HL-60 (cell line): Measurements from ENCODE around the gene LEMD3.

Experiments
- DNase-seq, 2 experiments: peaks; one replicate each; pipeline ENCODE4 v3.0.0-alpha.2; 2010 to 2020; ENCODE audit warnings: low read depth in 1 of 2, low spot score in 1 of 2
- H3K27ac ChIP-seq: fragments of 250-450 bp; sonication (Bioruptor Pico); replicated peaks from 2 replicates; pipeline ENCODE4 v1.5.1; 2020; ENCODE audit warnings: mild to moderate bottlenecking, moderate library complexity
- H3K27me3 ChIP-seq: fragments of 250-450 bp; sonication (Bioruptor Pico); 2 replicates; pipeline ENCODE4 v1.5.1; 2021; ENCODE audit warnings: mild to moderate bottlenecking, moderate library complexity; ENCODE audit not compliant: insufficient read depth, poor library complexity, severe bottlenecking
- H3K4me3 ChIP-seq: replicated peaks from 2 replicates; pipeline ENCODE4 v1.5.1; 2011; ENCODE audit warnings: mild to moderate bottlenecking, control low read depth, low read length; ENCODE audit not compliant: insufficient read depth
- CTCF ChIP-seq: IDR thresholded peaks from one replicate; pipeline ENCODE4 v1.5.1; 2011; ENCODE audit warnings: low read length, control low read depth, inconsistent platforms; ENCODE audit not compliant: insufficient read depth
- GABPA ChIP-seq: IDR thresholded peaks from 2 replicates; pipeline ENCODE4 v1.6.1; 2012; ENCODE audit warnings: low read depth
- POLR2AphosphoS5 ChIP-seq: IDR thresholded peaks from 2 replicates; pipeline ENCODE4 v1.6.1; 2012; ENCODE audit warnings: low read depth
- REST ChIP-seq: IDR thresholded peaks from 2 replicates; pipeline ENCODE4 v1.6.1; 2012; ENCODE audit warnings: low read depth; ENCODE audit not compliant: insufficient replicate concordance
- SPI1 ChIP-seq: IDR thresholded peaks from 2 replicates; pipeline ENCODE4 v1.6.1; 2012; ENCODE audit warnings: low read depth, mild to moderate bottlenecking, borderline replicate concordance

Gene LEMD3

GRCh38 chr12:65220761-65221160, 51.4 kb downstream of the LEMD3 start:
- no peak overlapping the region for H3K4me3 ChIP-seq
- TF ChIP-seq GABPA, result no peak
- DNase-seq, result no peak
- H3K27me3 ChIP-seq, result no peaks in the 10 kb centered on the region
- H3K27ac ChIP-seq, result no peak overlapping the region

- H3K27ac ChIP-seq, result no peak overlapping the region
- no peaks in the 10 kb centered on the region for H3K27me3 ChIP-seq
- TF ChIP-seq POLR2AphosphoS5 (no peak), REST (no peak), GABPA (no peak)
- H3K4me3 ChIP-seq, result no peak overlapping the region
- DNase-seq, result no peak
These were observed 60.1 kb downstream of the LEMD3 start for GRCh38 chr12:65229441-65229840.

- Histone ChIP-seq H3K4me3 (no peak overlapping the region), H3K27ac (no peak overlapping the region), H3K27me3 (no peaks in the 10 kb centered on the region)
- TF ChIP-seq SPI1 (no peak), CTCF (no peak), GABPA (no peak), POLR2AphosphoS5 (no peak), REST (no peak)
- no peak for DNase-seq
These were observed 63.2 kb downstream of the LEMD3 start for GRCh38 chr12:65232476-65233077.

- Histone ChIP-seq H3K4me3 (no peak overlapping the region), H3K27ac (no peak overlapping the region), H3K27me3 (no peaks in the 10 kb centered on the region)
- no peak for DNase-seq
- TF ChIP-seq CTCF (no peak), GABPA (no peak), POLR2AphosphoS5 (no peak), SPI1 (no peak), REST (no peak)
These were observed 67.8 kb downstream of the LEMD3 start for GRCh38 chr12:65237153-65237552.
